Measurements from ENCODE around the gene RBMX. TPM values are rescaled to one million over a fixed set of nuclear protein-coding genes. Genes with fewer than 3 reads are reported as not detected.

Gene RBMX
- total and polyA plus RNA-seq, 2 of the 13 experiments (the other 11 are each of a cell fraction or from before 2014, with no cell fraction given), result 114 to 254 TPM

DNA sequence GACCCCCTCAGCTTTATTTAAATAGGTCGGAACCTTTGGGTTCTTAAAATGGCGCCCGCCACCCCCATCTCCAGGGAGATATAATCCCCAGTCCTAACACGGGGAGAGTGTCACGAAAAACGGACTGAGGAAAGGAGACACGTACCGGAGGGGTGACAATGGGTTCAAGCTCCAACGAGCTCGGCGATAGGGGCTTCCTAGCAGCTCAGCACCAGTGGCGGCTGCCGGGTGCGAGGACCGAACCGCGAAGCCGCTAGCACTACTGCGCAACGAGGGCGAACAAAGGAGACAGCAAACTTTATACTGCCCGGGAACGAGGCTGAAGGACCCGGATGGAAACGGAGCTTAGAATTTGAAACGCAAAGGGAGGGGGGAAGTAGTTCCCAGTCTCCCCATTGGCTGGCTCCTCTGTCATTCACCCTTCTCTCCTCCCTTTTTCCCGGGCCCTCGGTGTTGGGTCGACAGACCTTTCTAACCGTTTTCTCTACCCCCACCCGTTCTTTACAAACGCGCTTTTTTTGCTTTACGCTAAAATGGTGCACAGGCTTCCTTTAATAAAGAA is at the start of gene RBMX (continued):
- TF ChIP-seq ELF4 (CRISPR knock-in tag; IDR thresholded peaks at IDR 0.05; ENCODE audit: borderline replicate concordance) (no peak), HNRNPLL (IDR thresholded peaks at IDR 0.05; ENCODE audit: low read depth, low read length, poor library complexity, severe bottlenecking) (no peak), MAFG (CRISPR knock-in tag; IDR thresholded peaks at IDR 0.05) (no peak), CCAR2 (optimal IDR thresholded peaks at IDR 0.05; ENCODE audit: low read depth, low read length) (no peak), SRF (IDR thresholded peaks at IDR 0.05; ENCODE audit: low read depth, low read length) (no peak), ATF7 (IDR thresholded peaks at IDR 0.05) (no peak), ATF7 (CRISPR knock-in tag; IDR thresholded peaks at IDR 0.05) (no peak), ZNF678 (CRISPR knock-in tag; IDR thresholded peaks at IDR 0.05) (no peak), KDM1A (CRISPR knock-in tag; IDR thresholded peaks at IDR 0.05) (no peak), KDM2A (CRISPR knock-in tag; IDR thresholded peaks at IDR 0.05; ENCODE audit: borderline replicate concordance, low read depth) (peak; percentile 51; the same call in 1 of the 2 replicates), SIX4 (CRISPR knock-in tag; IDR thresholded peaks at IDR 0.05) (peak; percentile 84), NFKBIZ (CRISPR knock-in tag; IDR thresholded peaks at IDR 0.05) (0 out of 2 replicates have a peak, but pooled peaks have one; percentile 23), ZNF883 (CRISPR knock-in tag; IDR thresholded peaks at IDR 0.05; ENCODE audit: not compliant biosample characterization) (no peak), EED (CRISPR knock-in tag; IDR thresholded peaks at IDR 0.05) (no peak), PRMT3 (CRISPR knock-in tag; IDR thresholded peaks at IDR 0.05; ENCODE audit: borderline replicate concordance, low read depth) (no peak), ZNF331 (CRISPR knock-in tag; IDR thresholded peaks at IDR 0.05) (no peak), TSC22D2 (CRISPR knock-in tag; IDR thresholded peaks at IDR 0.05; ENCODE audit: borderline replicate concordance) (no peak), PITX1 (CRISPR knock-in tag; IDR thresholded peaks at IDR 0.05) (peak; percentile 35; the same call in 1 of the 2 replicates), MTA3 (CRISPR knock-in tag; IDR thresholded peaks at IDR 0.05) (no peak), ZSCAN31 (CRISPR knock-in tag; IDR thresholded peaks at IDR 0.05; ENCODE audit: low read depth) (peak; percentile 52; the same call in 1 of the 2 replicates), ZSCAN12 (CRISPR knock-in tag; IDR thresholded peaks at IDR 0.05) (no peak)
- TF ChIP-seq, protein P1, sequence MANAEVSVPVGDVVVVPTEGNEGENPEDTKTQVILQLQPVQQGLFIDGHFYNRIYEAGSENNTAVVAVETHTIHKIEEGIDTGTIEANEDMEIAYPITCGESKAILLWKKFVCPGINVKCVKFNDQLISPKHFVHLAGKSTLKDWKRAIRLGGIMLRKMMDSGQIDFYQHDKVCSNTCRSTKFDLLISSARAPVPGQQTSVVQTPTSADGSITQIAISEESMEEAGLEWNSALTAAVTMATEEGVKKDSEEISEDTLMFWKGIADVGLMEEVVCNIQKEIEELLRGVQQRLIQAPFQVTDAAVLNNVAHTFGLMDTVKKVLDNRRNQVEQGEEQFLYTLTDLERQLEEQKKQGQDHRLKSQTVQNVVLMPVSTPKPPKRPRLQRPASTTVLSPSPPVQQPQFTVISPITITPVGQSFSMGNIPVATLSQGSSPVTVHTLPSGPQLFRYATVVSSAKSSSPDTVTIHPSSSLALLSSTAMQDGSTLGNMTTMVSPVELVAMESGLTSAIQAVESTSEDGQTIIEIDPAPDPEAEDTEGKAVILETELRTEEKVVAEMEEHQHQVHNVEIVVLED (CRISPR knock-in tag; IDR thresholded peaks at IDR 0.05; ENCODE audit: borderline replicate concordance), result peak; percentile 20; the same call in 1 of the 2 replicates
- TF ChIP-seq, protein P2, sequence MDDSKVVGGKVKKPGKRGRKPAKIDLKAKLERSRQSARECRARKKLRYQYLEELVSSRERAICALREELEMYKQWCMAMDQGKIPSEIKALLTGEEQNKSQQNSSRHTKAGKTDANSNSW (CRISPR knock-in tag; IDR thresholded peaks at IDR 0.05; ENCODE audit: borderline replicate concordance), result peak; percentile 72; the same call in 1 of the 2 replicates
- TF ChIP-seq, protein P3, sequence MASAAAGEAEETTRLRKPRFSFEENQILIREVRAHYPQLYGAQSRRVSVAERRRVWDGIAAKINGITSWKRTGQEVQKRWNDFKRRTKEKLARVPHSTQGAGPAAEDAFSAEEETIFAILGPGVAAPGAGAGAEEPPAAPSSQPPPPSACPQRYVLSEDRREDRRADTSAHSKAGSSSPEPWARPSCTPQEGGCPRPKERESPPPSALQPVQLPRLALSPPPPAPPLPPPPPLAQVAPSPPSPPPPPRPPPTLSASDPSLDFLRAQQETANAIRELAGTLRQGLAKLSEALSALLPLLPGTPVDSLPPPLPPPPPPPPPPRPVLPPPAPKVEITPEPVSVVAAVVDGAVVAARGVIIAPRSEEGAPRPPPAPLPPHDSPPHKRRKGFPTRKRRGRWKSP (CRISPR knock-in tag; IDR thresholded peaks at IDR 0.05), result peak; percentile 59; the same call in 1 of the 2 replicates
- TF ChIP-seq, protein P4, sequence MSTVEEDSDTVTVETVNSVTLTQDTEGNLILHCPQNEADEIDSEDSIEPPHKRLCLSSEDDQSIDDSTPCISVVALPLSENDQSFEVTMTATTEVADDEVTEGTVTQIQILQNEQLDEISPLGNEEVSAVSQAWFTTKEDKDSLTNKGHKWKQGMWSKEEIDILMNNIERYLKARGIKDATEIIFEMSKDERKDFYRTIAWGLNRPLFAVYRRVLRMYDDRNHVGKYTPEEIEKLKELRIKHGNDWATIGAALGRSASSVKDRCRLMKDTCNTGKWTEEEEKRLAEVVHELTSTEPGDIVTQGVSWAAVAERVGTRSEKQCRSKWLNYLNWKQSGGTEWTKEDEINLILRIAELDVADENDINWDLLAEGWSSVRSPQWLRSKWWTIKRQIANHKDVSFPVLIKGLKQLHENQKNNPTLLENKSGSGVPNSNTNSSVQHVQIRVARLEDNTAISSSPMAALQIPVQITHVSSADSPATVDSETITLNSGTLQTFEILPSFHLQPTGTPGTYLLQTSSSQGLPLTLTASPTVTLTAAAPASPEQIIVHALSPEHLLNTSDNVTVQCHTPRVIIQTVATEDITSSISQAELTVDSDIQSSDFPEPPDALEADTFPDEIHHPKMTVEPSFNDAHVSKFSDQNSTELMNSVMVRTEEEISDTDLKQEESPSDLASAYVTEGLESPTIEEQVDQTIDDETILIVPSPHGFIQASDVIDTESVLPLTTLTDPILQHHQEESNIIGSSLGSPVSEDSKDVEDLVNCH (CRISPR knock-in tag; IDR thresholded peaks at IDR 0.05), result peak; percentile 78; the same call in 1 of the 2 replicates
- TF ChIP-seq, protein P5, sequence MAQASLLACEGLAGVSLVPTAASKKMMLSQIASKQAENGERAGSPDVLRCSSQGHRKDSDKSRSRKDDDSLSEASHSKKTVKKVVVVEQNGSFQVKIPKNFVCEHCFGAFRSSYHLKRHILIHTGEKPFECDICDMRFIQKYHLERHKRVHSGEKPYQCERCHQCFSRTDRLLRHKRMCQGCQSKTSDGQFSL (CRISPR knock-in tag; IDR thresholded peaks at IDR 0.05), result no peak

Data from HepG2 (cell line).